ENCODE results near the gene PPCS. TPM values are rescaled to one million over a fixed set of nuclear protein-coding genes. Genes with fewer than 3 reads are reported as not detected.

The PPCS gene
- total and polyA plus RNA-seq, 2 of the 8 experiments (the other 6 are each of a cell fraction or from before 2014, with no cell fraction given), result 24.5 to 35.3 TPM

- WGBS, 2 experiments (ENCODE audit: extremely low coverage in 1 of 2, insufficient coverage in 1 of 2, insufficient read length in 1 of 2, insufficient replicate concordance in 2 of 2, low coverage in 1 of 2, low lambda C conversion rate in 2 of 2, missing lambda C conversion rate in 1 of 2), result 74% methylated on average over 2 of the region's 2 CpGs; no CpG with 5 or more reads in 1 of the 2 experiments
Measured at GRCh38 chr1:42484382-42484781, 28.0 kb downstream of the PPCS start.

More at GRCh38 chr1:42484382-42484781, 28.0 kb downstream of the PPCS start:
- Histone ChIP-seq H2BK20ac (ENCODE audit: low read length) (no peak overlapping the region), H3K36me3 (ENCODE audit: control insufficient read depth in 2 of 4, insufficient read depth in 4 of 4, low read length in 3 of 4) (no peaks in the 10 kb centered on the region), H3K23ac (ENCODE audit: insufficient read length) (no peak overlapping the region), H3K79me1 (ENCODE audit: low read depth, low read length) (no peaks in the 10 kb centered on the region), H3K4me3 (ENCODE audit: extremely low read depth in 1 of 4, insufficient read depth in 2 of 4, low read depth in 3 of 4, low read length in 4 of 4) (no peak overlapping the region), H3K4me1 (replicated peaks in 1 of 4; ENCODE audit: control insufficient read depth in 3 of 4, insufficient read depth in 4 of 4, low read length in 3 of 4) (no peaks in the 10 kb centered on the region), H4K91ac (replicated peaks; ENCODE audit: insufficient read length, low read length) (no peak overlapping the region), H3K4ac (replicated peaks; ENCODE audit: insufficient read length, low read depth, low read length) (no peak overlapping the region), H2AK5ac (ENCODE audit: low read depth, low read length) (no peak overlapping the region), H3K79me2 (ENCODE audit: control insufficient read depth in 1 of 2, insufficient read depth in 2 of 2, low read length in 2 of 2) (no peaks in the 10 kb centered on the region), H3K9ac (replicated peaks in 1 of 4; ENCODE audit: extremely low read depth in 1 of 4, low read depth in 3 of 4, low read length in 3 of 4) (no peak overlapping the region), H3K9me3 (ENCODE audit: insufficient read depth in 2 of 2, low read depth in 1 of 2, low read length in 1 of 2) (no peaks in the 10 kb centered on the region), H3K27me3 (replicated peaks in 1 of 4; ENCODE audit: control insufficient read depth in 3 of 4, extremely low read depth in 1 of 4, insufficient read depth in 3 of 4, low read length in 3 of 4) (no peaks in the 10 kb centered on the region), H2BK5ac (ENCODE audit: low read depth, low read length) (no peak overlapping the region), H2AFZ (ENCODE audit: low read length) (no peak overlapping the region), H2BK12ac (ENCODE audit: low read depth, low read length) (no peak overlapping the region), H2BK15ac (ENCODE audit: low read length) (no peak overlapping the region), H3K4me2 (ENCODE audit: insufficient read depth in 1 of 2, low read depth in 2 of 2, low read length in 2 of 2) (no peak overlapping the region), H3K56ac (replicated peaks; ENCODE audit: insufficient read length, low read depth, low read length) (no peak overlapping the region), H3K18ac (ENCODE audit: extremely low read depth, low read length) (no peak overlapping the region), H4K5ac (ENCODE audit: insufficient read length, low read depth, low read length) (no peak overlapping the region), H4K8ac (ENCODE audit: extremely low read depth, insufficient read depth, low read length) (no peak overlapping the region), H3K14ac (ENCODE audit: insufficient read length) (no peak overlapping the region), H3K23me2 (ENCODE audit: low read depth, low read length) (no peaks in the 10 kb centered on the region), H4K20me1 (replicated peaks in 1 of 2; ENCODE audit: control insufficient read depth in 1 of 2, insufficient read depth in 2 of 2, low read length in 2 of 2) (no peaks in the 10 kb centered on the region), H2BK120ac (replicated peaks; ENCODE audit: low read depth, low read length) (no peak overlapping the region), H3K27ac (ENCODE audit: low read depth, low read length) (no peak overlapping the region)
- TF ChIP-seq E2F6 (IDR thresholded peaks at IDR 0.05), result no peak
- no peak for TF ChIP-seq CBX8 (IDR thresholded peaks at IDR 0.05; ENCODE audit: borderline replicate concordance, low read depth, low read length)
- TF ChIP-seq RNF2 (IDR thresholded peaks at IDR 0.05; ENCODE audit: borderline replicate concordance, low read depth, low read length, missing control alignments, poor library complexity, severe bottlenecking), result no peak
- TF ChIP-seq PHF8 (conservative IDR thresholded peaks at IDR 0.05; ENCODE audit: low read depth, low read length), result no peak
- no peak for TF ChIP-seq SP1 (IDR thresholded peaks at IDR 0.05; ENCODE audit: low read depth, low read length)
- TF ChIP-seq FOSL1 (IDR thresholded peaks at IDR 0.05; ENCODE audit: insufficient read depth, low read depth, low read length), result no peak
- CTCF ChIA-PET (ENCODE audit: partially characterized antibody), result no interaction called here
- no peak for FAIRE-seq
- DNase-seq (ENCODE audit: low read depth in 1 of 2, low spot score in 2 of 2), result no peak
- POLR2A ChIA-PET (ENCODE audit: partially characterized antibody), result no interaction called here
